HG03103 (cell line): ENCODE results near the gene CD24.
"Not testable (repeated sequence)": the region's sequence is repeated elsewhere in the genome, so short reads cannot be mapped to it uniquely, and the experiment has no call there.

Experiments used
- ATAC-seq: cut with Tn5 transposase; IDR thresholded peaks from one replicate; pipeline ENCODE4 v1.9.1; 2021; ENCODE audit warnings: low read depth; ENCODE audit not compliant: unreplicated experiment

CD24 gene

GRCh38 chr6:106974336-106974998 lies at the start of gene CD24:
Gene CD24 (minus strand): TSS chr6:106974729. CDS start chr6:106974646, 83 bp downstream.
- peak; percentile 19 for ATAC-seq

GRCh38 chr6:107021446-107022185 lies 47.1 kb upstream of the CD24 start:
- ATAC-seq, result no peak

- no peak for ATAC-seq
Measured at GRCh38 chr6:107020239-107020638, 45.7 kb upstream of the CD24 start.

GRCh38 chr6:107019628-107020027 lies 45.1 kb upstream of the CD24 start:
- ATAC-seq, result not testable (repeated sequence)

- ATAC-seq, result no peak
Measured at GRCh38 chr6:107019047-107019446, 44.5 kb upstream of the CD24 start.

GRCh38 chr6:107009499-107009898 lies 35.0 kb upstream of the CD24 start:
- no peak for ATAC-seq

GRCh38 chr6:106997392-106998158 lies 23.0 kb upstream of the CD24 start:
- ATAC-seq, result no peak

GRCh38 chr6:106995640-106996039 lies 21.1 kb upstream of the CD24 start:
- no peak for ATAC-seq

GRCh38 chr6:106989737-106990136 lies 15.2 kb upstream of the CD24 start:
- ATAC-seq, result not testable (repeated sequence)

GRCh38 chr6:106988664-106989063 lies 14.1 kb upstream of the CD24 start:
- no peak for ATAC-seq

GRCh38 chr6:106981926-106982325 lies 7.4 kb upstream of the CD24 start:
- no peak for ATAC-seq

- ATAC-seq, result no peak
Measured at GRCh38 chr6:106980926-106981325, 6.4 kb upstream of the CD24 start.

- ATAC-seq, result no peak
Measured at GRCh38 chr6:106979435-106979884, 4.9 kb upstream of the CD24 start.

GRCh38 chr6:106977246-106977645 lies 2.7 kb upstream of the CD24 start:
- ATAC-seq, result no peak

- ATAC-seq, result no peak
Measured at GRCh38 chr6:106976270-106976669, 1.7 kb upstream of the CD24 start.

GRCh38 chr6:106975738-106976064 lies 1.2 kb upstream of the CD24 start:
- no peak for ATAC-seq

- peak; percentile 48 for ATAC-seq
Measured at GRCh38 chr6:106974999-106975737, 639 bp upstream of the CD24 start.

GRCh38 chr6:106973836-106974335 lies 643 bp downstream of the CD24 start:
- ATAC-seq, result no peak

- ATAC-seq, result no peak
Measured at GRCh38 chr6:106973018-106973835, 1.3 kb downstream of the CD24 start.

GRCh38 chr6:106972500-106972899 lies 2.0 kb downstream of the CD24 start:
- ATAC-seq, result no peak
